Liver (tissue), 3 donors: Measurements from ENCODE around the gene NTM.

ENCODE experiments used
- ATF3 ChIP-seq: IDR thresholded peaks from 2 replicates; pipeline ENCODE4 v1.6.1; 2016; ENCODE audit warnings: antibody characterized with exemption
- CTCF ChIP-seq: fragments of 150-350 bp; IDR thresholded peaks from 2 replicates; pipeline ENCODE4 v1.5.1; 2017; ENCODE audit warnings: improper control_type of control experiment, low read depth, low read length; ENCODE audit not compliant: missing input control
- GABPA ChIP-seq, 2 donors: IDR thresholded peaks in 1 of 2; conservative IDR thresholded peaks in 1 of 2; 2 replicates each; pipeline ENCODE4 v1.6.1; 2016; ENCODE audit warnings: antibody characterized with exemption in 2 of 2, mild to moderate bottlenecking in 1 of 2, moderate library complexity in 1 of 2
- HNF4G ChIP-seq: IDR thresholded peaks from 2 replicates; pipeline ENCODE4 v1.6.1; 2016; ENCODE audit warnings: antibody characterized with exemption
- MAX ChIP-seq: IDR thresholded peaks from 2 replicates; pipeline ENCODE4 v1.6.1; 2016; ENCODE audit warnings: antibody characterized with exemption
- RAD21 ChIP-seq, 2 donors: IDR thresholded peaks; 2 replicates each; pipeline ENCODE4 v1.6.1; 2016; ENCODE audit warnings: antibody characterized with exemption in 2 of 2, mild to moderate bottlenecking in 2 of 2
- REST ChIP-seq: IDR thresholded peaks from 2 replicates; pipeline ENCODE4 v1.6.1; 2016; ENCODE audit warnings: antibody characterized with exemption, mild to moderate bottlenecking
- TAF1 ChIP-seq: conservative IDR thresholded peaks from 2 replicates; pipeline ENCODE4 v1.6.1; 2016; ENCODE audit warnings: antibody characterized with exemption, mild to moderate bottlenecking
- YY1 ChIP-seq: IDR thresholded peaks from 2 replicates; pipeline ENCODE4 v1.6.1; 2016; ENCODE audit warnings: antibody characterized with exemption, mild to moderate bottlenecking
- ZBTB33 ChIP-seq: IDR thresholded peaks from 2 replicates; pipeline ENCODE4 v1.6.1; 2016; ENCODE audit warnings: antibody characterized with exemption
- donor health status: healthy.
- donor health status: healthy.

- TF ChIP-seq MAX (no peak), RAD21 (IDR thresholded peaks at IDR 0.05) (no peak), TAF1 (no peak), CTCF (no peak), GABPA (IDR thresholded peaks at IDR 0.05 in 1 of 2, conservative IDR thresholded peaks at IDR 0.05 in 1 of 2) (no peak), HNF4G (no peak), YY1 (no peak), REST (no peak), ZBTB33 (no peak), ATF3 (no peak)
Measured at GRCh38 chr11:132048040-132048439, 677.6 kb downstream of the NTM start.
